Endodermal cell (in vitro differentiated cells): ENCODE results near the gene EIF4H. TPM values are rescaled to one million over a fixed set of nuclear protein-coding genes. Genes with fewer than 3 reads are reported as not detected.
"Not testable (repeated sequence)": the region's sequence is repeated elsewhere in the genome, so short reads cannot be mapped to it uniquely, and the experiment has no call there.

Source experiments
- DNase-seq: peaks from one replicate; pipeline ENCODE4 v3.0.0-alpha.2; 2017
- H3K27ac ChIP-seq: 2 replicates; pipeline ENCODE4 v1.5.1; 2013; ENCODE audit warnings: mild to moderate bottlenecking, low read depth, low read length, moderate library complexity
- H3K27me3 ChIP-seq: 2 replicates; pipeline ENCODE4 v1.6.1; 2013; ENCODE audit warnings: mild to moderate bottlenecking, low read length, moderate library complexity; ENCODE audit not compliant: insufficient read depth, control insufficient read depth, poor library complexity, severe bottlenecking
- H3K36me3 ChIP-seq: 2 replicates; pipeline ENCODE4 v1.7.0; 2013; ENCODE audit warnings: mild to moderate bottlenecking, low read length, moderate library complexity; ENCODE audit not compliant: control insufficient read depth, insufficient read depth
- H3K4me1 ChIP-seq: one replicate; pipeline ENCODE4 v1.7.0; 2013; ENCODE audit warnings: low read length; ENCODE audit not compliant: control insufficient read depth, insufficient read depth
- H3K4me3 ChIP-seq: 2 replicates; pipeline ENCODE4 v1.5.1; 2013; ENCODE audit warnings: mild to moderate bottlenecking, low read length, moderate library complexity
- H3K9ac ChIP-seq: 2 replicates; pipeline ENCODE4 v1.6.1; 2013; ENCODE audit warnings: mild to moderate bottlenecking, low read length, moderate library complexity; ENCODE audit not compliant: poor library complexity, severe bottlenecking; ENCODE audit errors: extremely low read depth
- H3K9me3 ChIP-seq: 2 replicates; pipeline ENCODE4 v1.6.1; 2013; ENCODE audit warnings: mild to moderate bottlenecking, low read length, moderate library complexity; ENCODE audit not compliant: control insufficient read depth
- H3K27ac Mint-ChIP-seq: 2 replicates; pipeline ENCODE4 v1.8.0; 2020; ENCODE audit warnings: mixed read lengths
- H3K27me3 Mint-ChIP-seq: 2 replicates; pipeline ENCODE4 v1.8.0; 2021; ENCODE audit warnings: mild to moderate bottlenecking, mixed read lengths; ENCODE audit not compliant: insufficient read depth
- H3K36me3 Mint-ChIP-seq: 2 replicates; pipeline ENCODE4 v1.8.0; 2020; ENCODE audit warnings: low read depth, mixed read lengths
- H3K4me1 Mint-ChIP-seq: 2 replicates; pipeline ENCODE4 v1.8.0; 2020; ENCODE audit warnings: mixed read lengths
- H3K4me3 Mint-ChIP-seq: 2 replicates; pipeline ENCODE4 v1.8.0; 2020; ENCODE audit warnings: mild to moderate bottlenecking, moderate library complexity, mixed read lengths
- H3K9me3 Mint-ChIP-seq: 2 replicates; pipeline ENCODE4 v1.8.0; 2020; ENCODE audit warnings: mild to moderate bottlenecking, mixed read lengths
- WGBS, 2 experiments: methylation state at CpG; one replicate each; pipeline versions ENCODE4 v1.1.5 to v1.1.7; 2013; ENCODE audit warnings: missing lambda C conversion rate in 2 of 2, mixed read lengths in 1 of 2; ENCODE audit not compliant: insufficient coverage in 1 of 2, insufficient read length in 1 of 2; 5-methylcytosine and 5-hydroxymethylcytosine counted together
- total RNA-seq, 2 donors: library from RNA; stranded (reverse); fragmentation: NEBNext Ultra II Directional in 1 of 2; extraction: Animal tissue kit (Norgen Biotek cat#: 25700) in 1 of 2; gene quantifications; 2 replicates in 1 of 2; 3 replicates in 1 of 2; pipeline ENCODE4 v1.2.1, GENCODE V29; 2021
- TF ChIP-seq, protein P1 (sequence below): fragments of 200-600 bp; sonication (generic); conservative IDR thresholded peaks from 2 replicates; pipeline ENCODE4 v1.5.0; 2021; ENCODE audit warnings: antibody characterized with exemption, mild to moderate bottlenecking

EIF4H gene
- total RNA-seq, 2 donors from 2014 or later: 305 to 346 TPM

DNA sequence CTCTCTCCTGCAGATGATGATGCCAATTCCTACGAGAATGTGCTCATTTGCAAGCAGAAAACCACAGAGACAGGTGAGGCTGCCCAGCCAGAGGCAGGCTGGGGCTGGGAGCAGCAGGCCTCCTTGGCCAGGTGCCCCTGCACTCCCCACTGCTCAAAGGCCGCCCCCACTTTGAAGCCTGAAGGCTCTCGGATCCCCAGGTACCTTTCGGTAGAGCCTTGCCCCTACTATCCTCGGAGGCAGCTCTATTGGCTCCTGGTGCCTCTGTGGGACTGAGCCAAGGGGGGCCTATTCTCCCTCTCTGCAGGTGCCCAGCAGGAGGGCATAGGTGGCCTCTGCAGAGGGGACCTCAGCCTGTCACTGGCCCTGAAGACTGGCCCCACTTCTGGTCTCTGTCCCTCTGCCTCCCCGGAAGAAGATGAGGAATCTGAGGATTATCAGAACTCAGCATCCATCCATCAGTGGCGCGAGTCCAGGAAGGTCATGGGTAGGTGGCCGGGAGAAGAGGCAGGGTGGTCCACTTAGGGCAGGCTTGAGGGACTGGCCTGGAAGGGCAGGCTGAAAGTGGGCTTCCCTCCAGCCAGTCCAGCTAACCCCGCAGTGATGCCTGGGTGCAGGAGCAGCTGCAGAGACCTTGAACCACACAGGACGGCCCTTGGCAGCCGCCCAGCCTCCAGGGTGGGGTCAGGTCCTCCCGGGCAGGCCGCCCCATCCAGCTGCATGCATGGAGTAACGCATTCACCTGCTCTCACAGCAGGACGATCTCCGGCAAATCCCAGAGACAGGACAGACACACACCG, 49.8 kb downstream of the EIF4H start:
- H3K27ac Mint-ChIP-seq: no peak overlapping the region
- H3K9me3 Mint-ChIP-seq: no peaks in the 10 kb centered on the region
- no peaks in the 10 kb centered on the region for H3K9me3 ChIP-seq
- no peak overlapping the region for H3K27ac ChIP-seq
- no peaks in the 10 kb centered on the region for H3K4me1 ChIP-seq
- H3K9ac ChIP-seq: no peak overlapping the region
- H3K4me3 ChIP-seq: no peak overlapping the region
- peaks cover 18% of the 10 kb centered on the region for H3K36me3 ChIP-seq
- 93 to 98% methylated on average over 9 to 18 of the region's 18 CpGs for WGBS, 2 experiments
- peaks cover 18% of the 10 kb centered on the region for H3K36me3 Mint-ChIP-seq
- no peak overlapping the region for H3K4me3 Mint-ChIP-seq
- H3K27me3 Mint-ChIP-seq: no peaks in the 10 kb centered on the region
- TF ChIP-seq, protein P1, sequence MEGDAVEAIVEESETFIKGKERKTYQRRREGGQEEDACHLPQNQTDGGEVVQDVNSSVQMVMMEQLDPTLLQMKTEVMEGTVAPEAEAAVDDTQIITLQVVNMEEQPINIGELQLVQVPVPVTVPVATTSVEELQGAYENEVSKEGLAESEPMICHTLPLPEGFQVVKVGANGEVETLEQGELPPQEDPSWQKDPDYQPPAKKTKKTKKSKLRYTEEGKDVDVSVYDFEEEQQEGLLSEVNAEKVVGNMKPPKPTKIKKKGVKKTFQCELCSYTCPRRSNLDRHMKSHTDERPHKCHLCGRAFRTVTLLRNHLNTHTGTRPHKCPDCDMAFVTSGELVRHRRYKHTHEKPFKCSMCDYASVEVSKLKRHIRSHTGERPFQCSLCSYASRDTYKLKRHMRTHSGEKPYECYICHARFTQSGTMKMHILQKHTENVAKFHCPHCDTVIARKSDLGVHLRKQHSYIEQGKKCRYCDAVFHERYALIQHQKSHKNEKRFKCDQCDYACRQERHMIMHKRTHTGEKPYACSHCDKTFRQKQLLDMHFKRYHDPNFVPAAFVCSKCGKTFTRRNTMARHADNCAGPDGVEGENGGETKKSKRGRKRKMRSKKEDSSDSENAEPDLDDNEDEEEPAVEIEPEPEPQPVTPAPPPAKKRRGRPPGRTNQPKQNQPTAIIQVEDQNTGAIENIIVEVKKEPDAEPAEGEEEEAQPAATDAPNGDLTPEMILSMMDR: no peak
- no peaks in the 10 kb centered on the region for H3K4me1 Mint-ChIP-seq
- no peak for DNase-seq
- H3K27me3 ChIP-seq: no peaks in the 10 kb centered on the region

DNA sequence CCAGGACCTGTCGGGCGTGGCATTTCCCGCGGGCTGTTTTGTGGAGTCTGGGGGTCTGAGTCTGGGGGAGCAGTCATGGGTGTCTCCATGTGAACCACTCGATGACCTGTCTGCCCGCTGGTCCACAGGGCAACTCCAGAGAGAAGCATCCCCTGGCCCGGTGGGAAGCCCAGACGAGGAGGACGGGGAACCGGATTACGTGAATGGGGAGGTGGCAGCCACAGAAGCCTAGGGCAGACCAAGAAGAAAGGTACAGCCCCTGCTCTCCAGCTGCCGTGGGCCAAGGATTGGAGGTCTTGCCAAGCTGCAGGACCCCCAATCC, 50.3 kb downstream of the EIF4H start:
- no peaks in the 10 kb centered on the region for H3K27me3 Mint-ChIP-seq
- no peaks in the 10 kb centered on the region for H3K4me1 ChIP-seq
- no peaks in the 10 kb centered on the region for H3K27me3 ChIP-seq
- H3K27ac ChIP-seq: no peak overlapping the region
- no peaks in the 10 kb centered on the region for H3K9me3 ChIP-seq
- H3K4me3 ChIP-seq: no peak overlapping the region
- TF ChIP-seq, protein P1: no peak
- no peak overlapping the region for H3K9ac ChIP-seq
- peaks cover 24% of the 10 kb centered on the region for H3K36me3 ChIP-seq
- 97 to 100% methylated on average over 5 to 12 of the region's 12 CpGs for WGBS, 2 experiments
- no peak overlapping the region for H3K27ac Mint-ChIP-seq
- H3K9me3 Mint-ChIP-seq: no peaks in the 10 kb centered on the region
- no peak overlapping the region for H3K4me3 Mint-ChIP-seq
- peaks cover 24% of the 10 kb centered on the region for H3K36me3 Mint-ChIP-seq
- no peaks in the 10 kb centered on the region for H3K4me1 Mint-ChIP-seq
- DNase-seq: no peak

DNA sequence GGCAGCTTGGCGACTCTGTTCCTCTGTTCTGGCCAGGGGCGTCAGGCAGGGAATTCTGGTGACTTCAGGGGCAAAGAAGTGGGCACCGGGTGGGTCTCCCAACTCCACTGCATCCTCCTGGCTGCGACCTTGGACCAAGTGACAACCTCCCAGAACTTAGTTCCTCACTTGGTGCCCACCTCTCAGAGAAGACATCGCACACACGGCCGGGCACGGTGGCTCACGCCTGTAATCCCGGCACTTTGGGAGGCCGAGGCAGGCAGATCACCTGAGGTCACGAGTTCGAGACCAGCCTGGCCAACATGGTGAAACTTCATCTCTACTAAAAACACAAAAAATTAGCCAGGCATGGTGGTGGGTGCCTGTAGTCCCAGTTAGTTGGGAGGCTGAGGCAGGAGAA, 50.8 kb downstream of the EIF4H start:
- not testable (repeated sequence) for H3K27ac Mint-ChIP-seq
- 92 to 93% methylated on average over 12 to 13 of the region's 13 CpGs for WGBS, 2 experiments
- peaks cover 28% of the 10 kb centered on the region for H3K36me3 Mint-ChIP-seq

More for the DNA sequence above, 50.8 kb downstream of the EIF4H start:
- H3K9ac ChIP-seq, H3K4me3 ChIP-seq, H3K27ac ChIP-seq, H3K4me1 ChIP-seq, H3K27me3 ChIP-seq, H3K9me3 ChIP-seq, H3K27me3 Mint-ChIP-seq, H3K9me3 Mint-ChIP-seq, H3K4me3 Mint-ChIP-seq, H3K4me1 Mint-ChIP-seq, DNase-seq: not testable (repeated sequence)
- peaks cover 28% of the 10 kb centered on the region for H3K36me3 ChIP-seq
